ENCODE results near the gene KCTD15.

KCTD15 gene

DNA sequence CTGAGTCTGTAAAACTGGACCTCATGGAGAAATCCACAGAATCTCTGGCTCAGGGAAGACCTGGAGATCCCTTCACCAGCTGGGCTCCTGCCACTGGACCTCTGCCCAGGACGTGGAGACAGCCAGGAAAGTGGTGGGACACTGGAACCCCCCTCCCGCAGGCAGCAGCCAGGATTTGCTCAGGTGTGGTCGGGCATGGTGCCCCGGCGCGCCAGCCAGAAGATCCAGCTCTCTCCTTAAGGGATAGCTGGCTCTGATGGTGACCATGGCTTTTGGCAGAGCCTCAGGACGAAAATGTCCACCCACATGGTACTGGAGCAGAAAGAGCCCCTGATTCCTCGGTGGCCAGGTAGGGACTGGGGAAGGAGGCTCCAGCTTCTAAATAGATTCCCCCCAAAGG lies 26.6 kb upstream of the KCTD15 start:
- no peak for DNase-seq (ENCODE audit: low read depth)
- TF ChIP-seq, protein P1, sequence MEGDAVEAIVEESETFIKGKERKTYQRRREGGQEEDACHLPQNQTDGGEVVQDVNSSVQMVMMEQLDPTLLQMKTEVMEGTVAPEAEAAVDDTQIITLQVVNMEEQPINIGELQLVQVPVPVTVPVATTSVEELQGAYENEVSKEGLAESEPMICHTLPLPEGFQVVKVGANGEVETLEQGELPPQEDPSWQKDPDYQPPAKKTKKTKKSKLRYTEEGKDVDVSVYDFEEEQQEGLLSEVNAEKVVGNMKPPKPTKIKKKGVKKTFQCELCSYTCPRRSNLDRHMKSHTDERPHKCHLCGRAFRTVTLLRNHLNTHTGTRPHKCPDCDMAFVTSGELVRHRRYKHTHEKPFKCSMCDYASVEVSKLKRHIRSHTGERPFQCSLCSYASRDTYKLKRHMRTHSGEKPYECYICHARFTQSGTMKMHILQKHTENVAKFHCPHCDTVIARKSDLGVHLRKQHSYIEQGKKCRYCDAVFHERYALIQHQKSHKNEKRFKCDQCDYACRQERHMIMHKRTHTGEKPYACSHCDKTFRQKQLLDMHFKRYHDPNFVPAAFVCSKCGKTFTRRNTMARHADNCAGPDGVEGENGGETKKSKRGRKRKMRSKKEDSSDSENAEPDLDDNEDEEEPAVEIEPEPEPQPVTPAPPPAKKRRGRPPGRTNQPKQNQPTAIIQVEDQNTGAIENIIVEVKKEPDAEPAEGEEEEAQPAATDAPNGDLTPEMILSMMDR (conservative IDR thresholded peaks at IDR 0.05; ENCODE audit: control insufficient read depth, insufficient read depth, low read depth, low read length): no peak
- H3K4me3 ChIP-seq (ENCODE audit: control insufficient read depth, low read depth, low read length): no peak overlapping the region

DNA sequence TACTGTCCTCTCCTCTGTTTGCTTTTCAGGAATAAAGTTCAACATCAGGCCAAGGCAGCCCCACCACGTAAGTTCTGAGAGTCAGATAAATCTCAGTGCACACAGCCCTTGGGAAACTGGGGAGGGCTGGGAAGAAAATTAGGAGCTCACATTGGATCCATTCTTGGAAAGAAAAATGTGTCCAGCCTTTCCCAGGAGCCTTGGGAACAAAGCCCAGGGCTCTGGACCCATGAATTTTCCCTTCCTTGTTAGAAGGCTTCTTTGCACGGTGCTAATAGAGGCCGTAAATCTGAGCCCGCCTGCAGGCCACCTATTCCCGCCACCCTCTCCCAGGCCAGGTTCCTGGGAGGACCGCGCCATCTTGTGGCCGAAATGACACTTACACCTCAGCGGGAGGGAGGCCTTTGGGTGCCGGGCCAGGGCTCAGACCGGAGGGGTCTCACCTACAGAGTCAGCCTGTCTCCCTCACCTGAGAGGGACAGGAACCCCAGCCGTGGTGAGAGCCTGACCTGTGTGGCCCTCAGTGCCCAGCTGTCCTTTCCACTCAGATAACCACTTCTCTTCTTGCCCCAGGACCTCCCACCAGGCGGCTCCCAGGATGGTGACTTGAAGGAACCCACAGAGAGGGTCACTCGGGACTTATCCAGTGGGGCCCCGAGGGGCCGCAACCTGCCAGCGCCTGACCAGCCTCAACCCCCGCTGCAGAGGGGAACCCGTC lies 25.1 kb upstream of the KCTD15 start:
- H3K4me3 ChIP-seq (ENCODE audit: control insufficient read depth, low read depth, low read length): no peak overlapping the region
- DNase-seq (ENCODE audit: low read depth): peak; percentile 47
- TF ChIP-seq, protein P1 (conservative IDR thresholded peaks at IDR 0.05; ENCODE audit: control insufficient read depth, insufficient read depth, low read depth, low read length): peak; percentile 70

DNA sequence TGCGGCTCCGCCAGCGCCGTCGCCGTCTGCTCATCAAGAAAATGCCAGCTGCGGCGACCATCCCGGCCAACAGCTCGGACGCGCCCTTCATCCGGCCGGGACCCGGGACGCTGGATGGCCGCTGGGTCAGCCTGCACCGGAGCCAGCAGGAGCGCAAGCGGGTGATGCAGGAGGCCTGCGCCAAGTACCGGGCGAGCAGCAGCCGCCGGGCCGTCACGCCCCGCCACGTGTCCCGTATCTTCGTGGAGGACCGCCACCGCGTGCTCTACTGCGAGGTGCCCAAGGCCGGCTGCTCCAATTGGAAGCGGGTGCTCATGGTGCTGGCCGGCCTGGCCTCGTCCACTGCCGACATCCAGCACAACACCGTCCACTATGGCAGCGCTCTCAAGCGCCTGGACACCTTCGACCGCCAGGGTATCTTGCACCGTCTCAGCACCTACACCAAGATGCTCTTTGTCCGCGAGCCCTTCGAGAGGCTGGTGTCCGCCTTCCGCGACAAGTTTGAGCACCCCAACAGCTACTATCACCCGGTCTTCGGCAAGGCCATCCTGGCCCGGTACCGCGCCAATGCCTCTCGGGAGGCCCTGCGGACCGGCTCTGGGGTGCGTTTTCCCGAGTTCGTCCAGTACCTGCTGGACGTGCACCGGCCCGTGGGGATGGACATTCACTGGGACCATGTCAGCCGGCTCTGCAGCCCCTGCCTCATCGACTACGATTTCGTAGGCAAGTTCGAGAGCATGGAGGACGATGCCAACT lies 24.4 kb upstream of the KCTD15 start:
- TF ChIP-seq, protein P1 (conservative IDR thresholded peaks at IDR 0.05; ENCODE audit: control insufficient read depth, insufficient read depth, low read depth, low read length): no peak
- no peak overlapping the region for H3K4me3 ChIP-seq (ENCODE audit: control insufficient read depth, low read depth, low read length)
- DNase-seq (ENCODE audit: low read depth): no peak

DNA sequence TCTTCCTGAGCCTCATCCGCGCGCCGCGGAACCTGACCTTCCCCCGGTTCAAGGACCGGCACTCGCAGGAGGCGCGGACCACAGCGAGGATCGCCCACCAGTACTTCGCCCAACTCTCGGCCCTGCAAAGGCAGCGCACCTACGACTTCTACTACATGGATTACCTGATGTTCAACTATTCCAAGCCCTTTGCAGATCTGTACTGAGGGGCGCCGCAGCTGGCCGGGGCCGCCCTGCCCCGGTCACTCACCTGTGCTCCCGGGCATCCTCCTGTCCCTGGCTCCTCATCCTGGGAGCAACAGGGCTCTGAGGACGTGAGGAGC lies 23.9 kb upstream of the KCTD15 start:
- no peak overlapping the region for H3K4me3 ChIP-seq (ENCODE audit: control insufficient read depth, low read depth, low read length)
- DNase-seq (ENCODE audit: low read depth): no peak
- TF ChIP-seq, protein P1 (conservative IDR thresholded peaks at IDR 0.05; ENCODE audit: control insufficient read depth, insufficient read depth, low read depth, low read length): no peak

DNA sequence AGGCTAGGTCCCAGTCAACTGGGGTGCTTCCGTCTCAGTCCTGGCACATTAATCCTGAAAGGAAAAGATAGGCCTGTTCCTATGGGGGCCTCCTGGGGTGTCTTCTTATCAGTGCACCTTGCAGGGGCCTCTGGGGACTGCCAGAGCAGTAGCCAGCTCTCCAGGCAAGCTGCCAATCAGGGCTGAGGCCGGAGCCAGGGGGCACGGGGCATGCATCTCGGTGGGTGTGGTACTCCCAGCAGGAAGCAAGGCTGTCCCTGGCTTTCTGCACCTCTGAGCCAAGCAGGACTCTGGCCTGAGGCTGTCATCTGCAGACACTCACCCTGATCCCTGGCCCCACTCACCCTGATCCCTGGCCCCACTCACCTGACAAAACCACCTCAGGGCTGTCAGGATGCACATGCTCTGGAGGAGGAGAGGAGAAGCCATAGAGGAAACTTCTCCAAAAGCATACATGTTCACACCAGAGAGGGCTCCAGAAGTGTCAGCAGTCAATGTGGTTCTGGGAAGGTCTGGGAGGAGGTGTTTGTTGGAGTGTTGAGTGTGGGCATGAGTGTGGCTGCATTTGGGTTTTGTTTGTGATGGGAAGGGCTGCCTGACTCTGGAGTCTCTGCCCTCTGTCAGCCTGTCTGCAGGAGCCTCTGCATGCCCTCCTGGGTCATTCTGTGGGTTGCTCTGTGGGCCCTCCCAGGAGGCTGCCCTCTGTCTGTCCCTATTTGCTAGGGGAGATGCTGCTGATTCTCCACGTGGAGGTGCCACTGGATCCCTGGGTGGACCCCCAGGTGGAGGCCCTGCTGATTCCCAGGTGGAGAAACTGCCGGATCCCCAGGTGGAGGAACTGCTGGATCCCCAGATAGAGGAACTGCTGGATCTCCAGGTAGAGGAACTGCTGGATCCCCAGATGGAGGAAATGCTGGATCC lies 22.7 kb upstream of the KCTD15 start:
- DNase-seq (ENCODE audit: low read depth): no peak
- no peak overlapping the region for H3K4me3 ChIP-seq (ENCODE audit: control insufficient read depth, low read depth, low read length)
- TF ChIP-seq, protein P1 (conservative IDR thresholded peaks at IDR 0.05; ENCODE audit: control insufficient read depth, insufficient read depth, low read depth, low read length): no peak

DNA sequence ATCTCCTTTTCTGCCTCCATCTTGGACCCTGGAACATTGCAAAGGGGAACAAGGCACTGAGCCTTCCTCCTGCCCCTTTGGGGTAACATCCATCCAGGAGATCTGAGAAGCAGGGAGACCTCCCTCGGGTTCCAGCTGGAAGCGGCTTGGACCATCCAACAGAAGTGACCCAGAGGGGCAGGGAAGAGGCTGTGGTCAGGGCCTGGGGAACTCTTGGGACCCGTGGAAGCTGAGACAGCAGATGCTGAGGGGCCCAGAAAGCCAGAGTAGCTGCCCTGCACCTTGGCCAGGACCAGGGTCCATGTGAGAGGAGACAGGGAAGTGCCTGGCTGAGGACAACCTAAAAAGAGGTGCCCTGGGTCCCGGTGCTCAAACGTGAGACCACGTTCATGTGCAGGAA lies 21.9 kb upstream of the KCTD15 start:
- DNase-seq (ENCODE audit: low read depth): no peak
- H3K4me3 ChIP-seq (ENCODE audit: control insufficient read depth, low read depth, low read length): no peak overlapping the region
- TF ChIP-seq, protein P1 (conservative IDR thresholded peaks at IDR 0.05; ENCODE audit: control insufficient read depth, insufficient read depth, low read depth, low read length): no peak

All from fibroblast of mammary gland (primary cell).